ENCODE measurements around the gene AP3S2. TPM values are rescaled to one million over a fixed set of nuclear protein-coding genes. Genes with fewer than 3 reads are reported as not detected.
A peak's percentile ranks its signal among the peaks of the same experiment; 100 is the strongest.

AP3S2 gene
- total and polyA plus RNA-seq, 2 of the 8 experiments (the other 6 are each of a cell fraction or from before 2014, with no cell fraction given), result 19.2 to 45.4 TPM

GRCh38 chr15:89912674-89913396, 19.0 kb upstream of the AP3S2 start, which contains the start of gene ARPIN:
Gene ARPIN, minus strand, starts transcription at chr15:89912952. Its CDS starts 117 bp downstream, at chr15:89912835.
- Histone ChIP-seq H2AFZ (ENCODE audit: low read length) (peak within 1 kb of the TSS; percentile 69), H3K9ac (replicated peaks in 1 of 4; ENCODE audit: extremely low read depth in 1 of 4, low read depth in 3 of 4, low read length in 3 of 4) (peak within 1 kb of the TSS; percentile 53 to 71 (median 66)), H3K56ac (replicated peaks; ENCODE audit: insufficient read length, low read depth, low read length) (peak within 1 kb of the TSS; percentile 26), H3K36me3 (ENCODE audit: control insufficient read depth in 2 of 4, insufficient read depth in 4 of 4, low read length in 3 of 4) (no peaks in the 10 kb centered on the region), H2BK5ac (ENCODE audit: low read depth, low read length) (no peak within 1 kb of the TSS), H2BK120ac (replicated peaks; ENCODE audit: low read depth, low read length) (no peak within 1 kb of the TSS), H3K9me3 (ENCODE audit: insufficient read depth in 2 of 2, low read depth in 1 of 2, low read length in 1 of 2) (no peaks in the 10 kb centered on the region), H2BK15ac (ENCODE audit: low read length) (peak within 1 kb of the TSS; percentile 90), H4K20me1 (replicated peaks in 1 of 2; ENCODE audit: control insufficient read depth in 1 of 2, insufficient read depth in 2 of 2, low read length in 2 of 2) (no peaks in the 10 kb centered on the region), H3K4me1 (replicated peaks in 1 of 4; ENCODE audit: control insufficient read depth in 3 of 4, insufficient read depth in 4 of 4, low read length in 3 of 4) (peaks cover 3 to 9% (median 6%) of the 10 kb centered on the region in 4 experiments; a peak in 6 of 7 replicates), H3K27me3 (replicated peaks in 1 of 4; ENCODE audit: control insufficient read depth in 3 of 4, extremely low read depth in 1 of 4, insufficient read depth in 3 of 4, low read length in 3 of 4) (0 out of 7 replicates have a peak, but pooled peaks cover 0 to 4% (median 2%) of the 10 kb centered on the region in 4 experiments), H3K14ac (ENCODE audit: insufficient read length) (no peak within 1 kb of the TSS), H3K27ac (ENCODE audit: low read depth, low read length) (0 out of 2 replicates have a peak within 1 kb of the TSS, but pooled peaks have one; percentile 26), H3K79me1 (ENCODE audit: low read depth, low read length) (no peaks in the 10 kb centered on the region), H4K5ac (ENCODE audit: insufficient read length, low read depth, low read length) (peak within 1 kb of the TSS; percentile 73), H3K23me2 (ENCODE audit: low read depth, low read length) (peaks cover 11% of the 10 kb centered on the region; the same call in 1 of the 2 replicates), H4K91ac (replicated peaks; ENCODE audit: insufficient read length, low read length) (peak within 1 kb of the TSS; percentile 4), H2BK20ac (ENCODE audit: low read length) (no peak within 1 kb of the TSS), H3K18ac (ENCODE audit: extremely low read depth, low read length) (peak within 1 kb of the TSS; percentile 78), H3K4me2 (ENCODE audit: insufficient read depth in 1 of 2, low read depth in 2 of 2, low read length in 2 of 2) (peak within 1 kb of the TSS; percentile 60 to 80), H2AK5ac (ENCODE audit: low read depth, low read length) (no peak within 1 kb of the TSS), H3K4ac (replicated peaks; ENCODE audit: insufficient read length, low read depth, low read length) (no peak within 1 kb of the TSS), H4K8ac (ENCODE audit: extremely low read depth, insufficient read depth, low read length) (peak within 1 kb of the TSS; percentile 95), H3K23ac (ENCODE audit: insufficient read length) (no peak within 1 kb of the TSS), H3K79me2 (ENCODE audit: control insufficient read depth in 1 of 2, insufficient read depth in 2 of 2, low read length in 2 of 2) (no peaks in the 10 kb centered on the region), H2BK12ac (ENCODE audit: low read depth, low read length) (no peak within 1 kb of the TSS), H3K4me3 (ENCODE audit: extremely low read depth in 1 of 4, insufficient read depth in 2 of 4, low read depth in 3 of 4, low read length in 4 of 4) (peak within 1 kb of the TSS; percentile 50 to 72 (median 56))
- ChIA-PET POLR2A (ENCODE audit: partially characterized antibody) (interaction anchor here (0.6 to 1.8 kb wide), 12 partner anchors 9 to 163 kb away, joined by 3 to 9 read pairs (median 3); partner anchors contain the start of gene AP3S2), CTCF (ENCODE audit: partially characterized antibody) (interaction anchor here (0.9 to 5.6 kb wide), 9 partner anchors 9 to 308 kb away, joined by 3 to 27 read pairs (median 4); no protein-coding TSS in a partner anchor)
- DNase-seq (ENCODE audit: low read depth in 1 of 2, low spot score in 2 of 2) (peak in 1 of 2 experiments; percentile 76), FAIRE-seq (no peak)
- WGBS, 2 experiments (ENCODE audit: extremely low coverage in 1 of 2, insufficient coverage in 1 of 2, insufficient read length in 1 of 2, insufficient replicate concordance in 2 of 2, low coverage in 1 of 2, low lambda C conversion rate in 2 of 2, missing lambda C conversion rate in 1 of 2), result 8% methylated on average over 37 of the region's 57 CpGs; no CpG with 5 or more reads in 1 of the 2 experiments
- TF ChIP-seq RBBP5 (IDR thresholded peaks at IDR 0.05; ENCODE audit: borderline replicate concordance, low read depth, low read length) (peak; percentile 38; the same call in 1 of the 2 replicates), YY1 (IDR thresholded peaks at IDR 0.05; ENCODE audit: low read depth, low read length) (0 out of 2 replicates have a peak, but pooled peaks have one; percentile 14), KDM1A (IDR thresholded peaks at IDR 0.05; ENCODE audit: borderline replicate concordance, low read length) (peak; percentile 47; the same call in 1 of the 2 replicates), CTBP2 (IDR thresholded peaks at IDR 0.05; ENCODE audit: borderline replicate concordance, insufficient read depth, insufficient read length, low read length) (no peak), SP2 (IDR thresholded peaks at IDR 0.05; ENCODE audit: low read length) (no peak), RXRA (IDR thresholded peaks at IDR 0.05; ENCODE audit: insufficient read depth, low read depth, low read length) (no peak)
